Measurements from ENCODE around the gene ELMO1. TPM values are rescaled to one million over a fixed set of nuclear protein-coding genes. Genes with fewer than 3 reads are reported as not detected.

Gene ELMO1
- polyA plus RNA-seq, 1 donor from 2014 or later, result 86.5 TPM

- H3K9me3 Mint-ChIP-seq, result no peaks in the 10 kb centered on the region
Observed at GRCh38 chr7:36827726-36828703, 620.6 kb downstream of the ELMO1 start.

DNA sequence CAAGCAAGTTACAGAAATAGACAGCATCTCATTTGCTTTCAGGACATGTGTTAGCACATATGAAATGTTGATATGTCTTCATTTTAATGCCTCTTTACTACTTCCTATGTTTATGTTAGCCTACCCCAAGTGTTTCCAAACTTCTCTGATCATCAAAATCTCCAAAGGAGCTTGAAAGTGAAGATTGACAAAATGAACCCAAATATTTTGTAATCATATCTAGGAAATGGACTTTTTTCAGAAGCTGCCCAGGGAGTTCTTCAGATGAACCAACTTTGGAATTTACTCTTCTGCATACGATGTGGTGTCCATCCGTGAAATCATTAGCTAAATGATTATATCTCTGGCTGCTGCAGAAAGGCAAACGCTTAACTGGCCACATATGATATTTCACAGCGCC is 623.2 kb downstream of the ELMO1 start:
- Mint-ChIP-seq H3K4me1 (no peaks in the 10 kb centered on the region), H3K36me3 (peaks cover 2% of the 10 kb centered on the region), H3K27me3 (no peaks in the 10 kb centered on the region), H3K4me3 (no peak overlapping the region), H3K27ac (no peak overlapping the region), H3K9me3 (no peaks in the 10 kb centered on the region)

More at GRCh38 chr7:36827726-36828703, 620.6 kb downstream of the ELMO1 start:
- no peaks in the 10 kb centered on the region for H3K4me1 Mint-ChIP-seq
- H3K27me3 Mint-ChIP-seq, result no peaks in the 10 kb centered on the region
- H3K4me3 Mint-ChIP-seq, result no peak overlapping the region
- H3K27ac Mint-ChIP-seq, result peak overlapping the region in 1 of 3 donors; percentile 24
- H3K36me3 Mint-ChIP-seq, result peaks cover 4% of the 10 kb centered on the region

- Mint-ChIP-seq H3K9me3 (no peaks in the 10 kb centered on the region), H3K27me3 (no peaks in the 10 kb centered on the region), H3K4me1 (peaks cover 0 to 2% (median 0%) of the 10 kb centered on the region in 3 donors), H3K4me3 (no peak overlapping the region), H3K36me3 (no peaks in the 10 kb centered on the region), H3K27ac (no peak overlapping the region)
Observed at GRCh38 chr7:36823353-36823752, 625.3 kb downstream of the ELMO1 start.

DNA sequence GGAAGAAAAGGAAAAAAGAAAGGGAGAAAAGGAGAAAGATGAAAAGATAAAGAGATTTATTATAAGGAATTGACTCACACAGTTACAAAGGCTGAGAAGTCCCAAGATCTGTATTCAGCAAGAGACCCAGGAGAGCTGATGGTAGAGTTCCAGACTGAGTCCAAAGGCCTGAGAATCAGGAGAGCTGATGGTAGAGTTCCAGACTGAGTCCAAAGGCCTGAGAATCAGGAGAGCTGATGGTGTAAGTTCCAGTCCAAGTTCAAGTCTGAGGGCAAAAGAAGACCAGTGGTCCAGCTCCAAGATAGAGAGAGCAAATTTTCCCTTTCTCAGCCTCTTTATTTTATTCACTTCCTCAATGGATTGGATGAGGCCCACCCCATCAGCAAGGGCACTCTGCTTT is 627.0 kb downstream of the ELMO1 start:
- Mint-ChIP-seq H3K4me1 (peaks cover 0 to 2% (median 0%) of the 10 kb centered on the region in 3 donors), H3K4me3 (no peak overlapping the region), H3K36me3 (no peaks in the 10 kb centered on the region), H3K27ac (no peak overlapping the region), H3K9me3 (no peaks in the 10 kb centered on the region), H3K27me3 (no peaks in the 10 kb centered on the region)

DNA sequence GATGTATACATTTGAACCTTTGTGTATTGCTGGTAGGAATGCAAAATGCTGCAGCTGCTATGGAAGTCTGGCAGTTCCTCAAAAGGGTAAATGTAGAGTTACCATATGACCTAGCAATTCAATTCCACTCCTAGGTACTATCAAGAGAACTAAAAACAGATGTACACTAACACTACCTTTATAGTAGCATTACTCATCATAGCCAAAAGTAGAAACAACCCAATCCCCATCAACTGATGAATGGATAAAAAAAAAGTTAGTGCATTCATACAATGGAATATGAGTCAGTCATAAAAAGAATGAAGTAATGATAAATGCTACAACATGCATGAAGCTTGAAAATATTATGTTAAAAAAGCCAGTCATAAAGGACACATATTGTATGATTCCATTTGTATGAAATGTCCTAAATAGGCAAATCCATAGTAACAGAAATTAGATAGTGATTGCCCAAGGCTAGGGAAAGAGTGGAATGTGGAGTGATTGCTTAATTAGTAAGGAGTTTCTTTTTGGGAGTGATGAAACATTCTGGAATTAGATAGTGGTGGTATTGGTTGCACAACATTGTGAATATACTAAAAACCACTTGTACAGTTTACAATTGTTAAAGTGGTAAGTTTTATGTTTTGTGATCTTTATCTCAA is 628.0 kb downstream of the ELMO1 start:
- Mint-ChIP-seq H3K36me3 (no peaks in the 10 kb centered on the region), H3K4me1 (peaks cover 0 to 2% (median 0%) of the 10 kb centered on the region in 3 donors), H3K27ac (no peak overlapping the region), H3K9me3 (no peaks in the 10 kb centered on the region), H3K27me3 (no peaks in the 10 kb centered on the region), H3K4me3 (no peak overlapping the region)

DNA sequence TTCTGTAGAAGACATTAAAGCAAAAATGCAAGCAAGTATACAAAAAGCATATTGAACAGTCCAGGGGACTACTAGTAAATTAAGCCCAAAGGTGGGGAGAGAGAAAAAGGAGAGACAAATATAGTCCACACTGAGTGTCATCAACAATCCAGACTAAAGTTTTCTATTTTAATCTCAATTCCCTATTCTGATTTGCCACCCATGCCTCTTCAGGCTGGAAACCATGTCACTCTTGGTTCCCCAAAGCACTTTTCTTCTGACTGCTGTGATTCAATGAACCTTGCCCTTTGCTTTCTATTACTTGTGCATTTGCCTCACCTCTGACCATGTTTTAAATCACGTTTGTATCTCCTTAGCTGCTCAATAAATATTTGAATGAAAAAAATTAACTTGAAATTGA is 629.0 kb downstream of the ELMO1 start:
- Mint-ChIP-seq H3K9me3 (no peaks in the 10 kb centered on the region), H3K27ac (no peak overlapping the region), H3K36me3 (no peaks in the 10 kb centered on the region), H3K4me1 (peaks cover 0 to 2% (median 0%) of the 10 kb centered on the region in 3 donors), H3K4me3 (no peak overlapping the region), H3K27me3 (no peaks in the 10 kb centered on the region)

DNA sequence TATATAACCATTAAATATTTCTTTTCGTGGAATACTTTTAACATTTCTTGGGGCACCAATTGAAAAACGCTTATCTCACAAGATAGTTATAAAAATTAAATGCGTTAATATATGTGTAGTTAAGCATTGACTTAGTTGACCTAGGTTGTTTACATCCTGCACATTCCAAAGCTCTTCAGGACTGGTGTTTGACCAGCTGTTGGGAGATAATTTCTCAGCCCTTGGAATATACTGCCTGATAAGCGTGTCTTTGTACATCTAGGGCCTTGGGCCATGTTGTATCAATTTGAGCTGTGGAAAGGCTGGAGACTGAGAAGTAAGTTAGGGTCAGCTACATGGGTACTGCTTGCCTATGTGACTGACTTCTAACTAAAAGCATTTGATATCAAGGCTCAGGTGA is 634.4 kb downstream of the ELMO1 start:
- no peak overlapping the region for H3K27ac Mint-ChIP-seq
- peaks cover 0 to 1% (median 0%) of the 10 kb centered on the region in 3 donors for H3K4me1 Mint-ChIP-seq
- no peak overlapping the region for H3K4me3 Mint-ChIP-seq
- H3K27me3 Mint-ChIP-seq, result peaks cover 7% of the 10 kb centered on the region
- no peaks in the 10 kb centered on the region for H3K9me3 Mint-ChIP-seq
- no peaks in the 10 kb centered on the region for H3K36me3 Mint-ChIP-seq

DNA sequence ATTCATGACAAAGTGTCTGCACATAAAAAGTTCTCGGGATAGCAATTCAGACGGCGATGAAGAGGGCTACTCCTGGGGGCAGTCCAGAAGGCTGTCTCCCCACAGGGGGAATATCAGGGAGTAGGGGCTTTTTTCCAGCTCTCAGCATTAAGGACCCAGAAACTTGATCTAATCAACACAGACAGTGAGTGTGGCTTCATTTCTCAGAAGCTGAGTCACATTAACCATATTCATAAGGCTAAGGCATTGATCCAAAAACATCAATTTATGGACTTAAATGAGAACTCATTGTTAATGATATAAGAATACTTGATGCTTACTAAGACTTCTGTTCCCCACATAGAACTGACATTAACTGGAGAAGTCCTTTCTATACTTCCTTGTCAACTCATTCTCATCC is 636.9 kb downstream of the ELMO1 start:
- H3K27me3 Mint-ChIP-seq, result peaks cover 10% of the 10 kb centered on the region
- H3K9me3 Mint-ChIP-seq, result no peaks in the 10 kb centered on the region
- no peak overlapping the region for H3K27ac Mint-ChIP-seq
- no peak overlapping the region for H3K4me3 Mint-ChIP-seq
- H3K4me1 Mint-ChIP-seq, result no peaks in the 10 kb centered on the region
- no peaks in the 10 kb centered on the region for H3K36me3 Mint-ChIP-seq

GRCh38 chr7:36810489-36810888 is 638.2 kb downstream of the ELMO1 start:
- H3K27ac Mint-ChIP-seq, result no peak overlapping the region
- no peaks in the 10 kb centered on the region for H3K9me3 Mint-ChIP-seq
- H3K4me3 Mint-ChIP-seq, result no peak overlapping the region
- H3K27me3 Mint-ChIP-seq, result peaks cover 13% of the 10 kb centered on the region
- no peaks in the 10 kb centered on the region for H3K36me3 Mint-ChIP-seq
- no peaks in the 10 kb centered on the region for H3K4me1 Mint-ChIP-seq

- Mint-ChIP-seq H3K36me3 (no peaks in the 10 kb centered on the region), H3K27me3 (peaks cover 17% of the 10 kb centered on the region), H3K4me3 (no peak overlapping the region), H3K4me1 (no peaks in the 10 kb centered on the region), H3K27ac (no peak overlapping the region), H3K9me3 (no peaks in the 10 kb centered on the region)
Observed at GRCh38 chr7:36810032-36810431, 638.6 kb downstream of the ELMO1 start.

GRCh38 chr7:36809510-36809909 is 639.2 kb downstream of the ELMO1 start:
- H3K4me3 Mint-ChIP-seq, result no peak overlapping the region
- H3K27me3 Mint-ChIP-seq, result peaks cover 17% of the 10 kb centered on the region
- H3K27ac Mint-ChIP-seq, result no peak overlapping the region
- H3K4me1 Mint-ChIP-seq, result no peaks in the 10 kb centered on the region
- H3K36me3 Mint-ChIP-seq, result no peaks in the 10 kb centered on the region
- H3K9me3 Mint-ChIP-seq, result no peaks in the 10 kb centered on the region

- Mint-ChIP-seq H3K36me3 (no peaks in the 10 kb centered on the region), H3K27ac (no peak overlapping the region), H3K4me3 (no peak overlapping the region), H3K4me1 (no peaks in the 10 kb centered on the region), H3K27me3 (peaks cover 17% of the 10 kb centered on the region), H3K9me3 (no peaks in the 10 kb centered on the region)
Observed at GRCh38 chr7:36809086-36809485, 639.6 kb downstream of the ELMO1 start.

DNA sequence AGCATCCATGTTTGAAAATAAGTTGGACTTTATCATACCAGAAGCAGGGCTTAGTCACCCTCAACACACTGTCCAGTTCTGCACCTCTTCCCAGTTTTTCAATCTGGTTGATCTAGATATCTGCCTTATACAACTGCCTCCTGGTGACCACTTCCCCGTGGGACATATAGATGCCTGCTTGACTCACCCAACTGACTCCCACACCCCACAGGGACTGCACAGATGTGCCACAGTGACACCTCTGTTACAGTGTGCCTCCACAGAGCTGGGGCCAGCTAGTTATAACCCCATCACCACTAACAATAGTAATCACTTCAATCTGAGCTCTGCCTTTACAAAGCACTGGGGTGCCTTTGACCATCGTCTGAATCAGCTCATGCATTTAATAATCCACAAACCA is 641.8 kb downstream of the ELMO1 start:
- no peaks in the 10 kb centered on the region for H3K36me3 Mint-ChIP-seq
- no peaks in the 10 kb centered on the region for H3K9me3 Mint-ChIP-seq
- H3K27me3 Mint-ChIP-seq, result peaks cover 17% of the 10 kb centered on the region
- no peak overlapping the region for H3K27ac Mint-ChIP-seq
- H3K4me3 Mint-ChIP-seq, result no peak overlapping the region
- no peaks in the 10 kb centered on the region for H3K4me1 Mint-ChIP-seq

Measured in IgD-negative memory B cell (primary cell).